ENCODE data around the gene CBLB. TPM values are rescaled to one million over a fixed set of nuclear protein-coding genes. Genes with fewer than 3 reads are reported as not detected.

The CBLB gene
- total RNA-seq, 2 experiments from 2014 or later: 125 to 158 TPM

DNA sequence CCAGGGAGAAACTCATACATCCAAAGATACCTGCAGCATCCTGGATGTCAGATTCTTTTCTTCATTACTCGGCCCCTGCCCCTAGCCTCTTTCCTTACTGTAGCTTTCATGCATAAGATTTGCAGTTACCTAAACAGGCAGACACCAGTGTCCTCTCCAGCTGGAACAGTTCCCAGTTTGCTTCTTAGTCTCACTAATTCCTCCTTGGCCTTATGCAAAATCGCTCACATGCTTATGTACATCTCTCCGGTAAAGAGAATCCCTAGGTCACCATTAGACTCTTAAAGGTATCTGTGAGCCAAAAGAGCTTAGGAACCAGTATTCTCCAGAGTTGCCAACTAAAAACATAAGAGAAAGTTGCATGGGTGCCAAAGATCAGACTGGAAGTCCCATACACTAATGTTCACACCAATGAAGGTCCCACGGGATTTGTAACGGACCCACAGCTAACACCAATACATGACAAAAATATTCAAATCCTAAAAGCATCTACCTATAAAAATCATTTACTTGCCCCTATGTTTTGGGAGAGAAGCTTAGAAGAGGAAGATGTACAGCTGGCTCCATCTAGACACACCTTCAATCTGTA lies 66.6 kb downstream of the CBLB start:
- peaks cover 47% of the 10 kb centered on the region for H3K36me3 Mint-ChIP-seq
- peaks cover 72% of the 10 kb centered on the region for H3K4me1 Mint-ChIP-seq
- H3K9me3 Mint-ChIP-seq (ENCODE audit: low read depth): peaks cover 5% of the 10 kb centered on the region
- DNase-seq (no peak), ATAC-seq (no peak)
- CTCF ChIA-PET: interaction anchor here (1.1 to 1.7 kb wide), 3 partner anchors 12 to 22 kb away, joined by 3 to 9 read pairs (median 5); no protein-coding TSS in a partner anchor
- H3K4me3 Mint-ChIP-seq: no peak overlapping the region
- peak overlapping the region; percentile 67 for H3K27ac Mint-ChIP-seq
- H3K27me3 Mint-ChIP-seq: no peaks in the 10 kb centered on the region

DNA sequence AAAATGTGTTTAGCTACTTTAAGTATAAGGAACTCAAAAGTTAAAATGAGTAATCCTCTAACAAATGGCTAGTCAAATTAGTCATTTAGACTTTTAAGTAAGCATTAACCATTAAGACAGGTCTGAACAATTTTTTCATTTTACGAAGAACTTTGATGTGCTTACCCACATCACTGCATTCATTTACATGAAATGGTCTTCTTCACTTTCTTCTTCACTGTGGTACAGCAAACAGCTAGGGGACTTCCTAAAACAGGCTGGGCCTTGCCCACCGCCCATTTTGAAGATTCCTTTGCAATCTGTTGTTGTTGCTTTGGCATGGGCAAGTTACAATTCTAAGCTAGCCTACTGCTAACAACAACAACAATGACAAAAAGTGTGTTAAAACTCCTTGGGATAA lies 67.4 kb downstream of the CBLB start:
- CTCF ChIA-PET: interaction anchor here (1.1 to 1.7 kb wide), 4 partner anchors 12 to 28 kb away, joined by 3 to 9 read pairs (median 4); no protein-coding TSS in a partner anchor
- H3K27ac Mint-ChIP-seq: peak overlapping the region; percentile 67
- H3K4me1 Mint-ChIP-seq: peaks cover 69% of the 10 kb centered on the region
- peak; percentile 29 for ATAC-seq
- no peaks in the 10 kb centered on the region for H3K27me3 Mint-ChIP-seq
- no peak overlapping the region for H3K4me3 Mint-ChIP-seq
- H3K9me3 Mint-ChIP-seq (ENCODE audit: low read depth): peaks cover 5% of the 10 kb centered on the region
- DNase-seq: no peak
- peaks cover 53% of the 10 kb centered on the region for H3K36me3 Mint-ChIP-seq

DNA sequence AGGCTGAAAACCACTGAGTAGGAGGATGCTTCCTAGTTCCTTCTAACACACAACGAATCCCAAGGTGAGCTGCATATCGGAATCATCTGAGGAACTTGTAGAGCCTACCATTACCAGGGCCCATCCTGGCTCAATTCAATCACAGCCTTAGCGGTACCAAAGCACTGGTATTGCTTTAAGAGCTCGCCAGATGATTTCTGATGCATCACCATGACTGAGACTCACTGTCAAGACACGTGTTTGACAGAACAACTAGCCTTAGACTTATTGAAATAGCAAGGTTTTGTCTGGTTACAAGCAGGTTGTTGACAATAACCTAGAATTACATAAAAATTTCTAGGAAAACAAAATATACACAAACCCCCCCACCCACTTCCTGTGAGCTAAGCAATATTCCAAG lies 68.5 kb downstream of the CBLB start:
- Mint-ChIP-seq H3K27me3 (no peaks in the 10 kb centered on the region), H3K9me3 (ENCODE audit: low read depth) (peaks cover 5% of the 10 kb centered on the region), H3K4me3 (no peak overlapping the region), H3K4me1 (peaks cover 62% of the 10 kb centered on the region), H3K36me3 (peaks cover 54% of the 10 kb centered on the region), H3K27ac (peak overlapping the region; percentile 77)
- no peak for DNase-seq
- peak; percentile 43 for ATAC-seq
- CTCF ChIA-PET: interaction anchor here (1.2 kb wide), 1 partner anchor 29 kb away, joined by 3 read pairs; no protein-coding TSS in a partner anchor

DNA sequence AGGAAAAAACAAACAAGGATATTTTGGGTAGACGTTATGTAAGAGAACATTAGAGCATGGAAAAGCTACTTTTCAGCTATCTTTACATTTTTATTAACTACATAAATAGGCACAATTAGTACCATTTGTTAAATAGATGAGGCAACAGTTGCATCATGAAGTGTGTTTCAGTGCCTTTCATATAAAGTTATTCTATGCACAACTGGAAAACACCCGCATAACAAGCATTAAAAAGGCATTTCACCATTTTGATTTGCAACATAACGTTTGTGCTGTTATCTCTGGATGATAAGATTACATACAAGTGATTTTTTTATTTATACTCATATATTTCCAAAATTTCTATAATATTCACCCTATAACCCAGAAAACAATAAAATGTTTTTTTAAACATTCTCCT lies 69.5 kb downstream of the CBLB start:
- Mint-ChIP-seq H3K9me3 (ENCODE audit: low read depth) (peaks cover 2% of the 10 kb centered on the region), H3K27me3 (no peaks in the 10 kb centered on the region), H3K4me1 (peaks cover 59% of the 10 kb centered on the region), H3K27ac (peak overlapping the region; percentile 71), H3K36me3 (peaks cover 53% of the 10 kb centered on the region), H3K4me3 (no peak overlapping the region)
- DNase-seq (no peak), ATAC-seq (no peak)
- CTCF ChIA-PET: interaction anchor here (1.3 kb wide), 1 partner anchor 11 kb away, joined by 4 read pairs; no protein-coding TSS in a partner anchor

DNA sequence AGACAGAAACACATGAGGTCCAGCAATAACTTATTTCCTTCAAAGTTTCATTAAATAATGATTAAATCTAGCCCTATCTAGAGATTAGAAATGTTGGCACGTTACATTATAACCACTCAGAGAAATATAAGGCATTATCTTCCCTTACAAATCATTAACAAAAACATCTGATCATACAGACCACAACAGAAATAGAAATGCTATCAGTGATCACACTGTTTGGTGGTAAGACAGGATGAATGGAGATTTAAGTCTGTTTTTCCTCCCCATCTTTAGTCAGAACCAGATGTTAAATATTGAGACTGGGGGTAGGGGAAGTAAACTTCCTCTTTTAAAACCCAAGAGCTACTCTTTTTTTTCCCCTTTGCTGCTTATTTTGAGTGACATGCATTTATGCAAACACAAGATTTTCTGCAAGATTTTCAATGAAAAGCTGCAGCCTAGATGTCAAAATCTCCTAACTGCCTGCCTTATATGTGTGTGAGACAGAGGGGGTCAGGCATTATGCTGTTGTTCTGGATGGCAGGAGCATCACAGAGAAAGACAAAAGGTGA lies 70.4 kb downstream of the CBLB start:
- peaks cover 51% of the 10 kb centered on the region for H3K36me3 Mint-ChIP-seq
- H3K27me3 Mint-ChIP-seq: no peaks in the 10 kb centered on the region
- DNase-seq (no peak), ATAC-seq (peak; percentile 61)
- CTCF ChIA-PET: interaction anchor here (1.0 to 1.3 kb wide), 2 partner anchors 10 to 17 kb away, joined by 3 to 4 read pairs; no protein-coding TSS in a partner anchor
- H3K9me3 Mint-ChIP-seq (ENCODE audit: low read depth): peaks cover 2% of the 10 kb centered on the region
- H3K4me1 Mint-ChIP-seq: peaks cover 62% of the 10 kb centered on the region
- H3K27ac Mint-ChIP-seq: peak overlapping the region; percentile 71
- H3K4me3 Mint-ChIP-seq: peak overlapping the region; percentile 17

DNA sequence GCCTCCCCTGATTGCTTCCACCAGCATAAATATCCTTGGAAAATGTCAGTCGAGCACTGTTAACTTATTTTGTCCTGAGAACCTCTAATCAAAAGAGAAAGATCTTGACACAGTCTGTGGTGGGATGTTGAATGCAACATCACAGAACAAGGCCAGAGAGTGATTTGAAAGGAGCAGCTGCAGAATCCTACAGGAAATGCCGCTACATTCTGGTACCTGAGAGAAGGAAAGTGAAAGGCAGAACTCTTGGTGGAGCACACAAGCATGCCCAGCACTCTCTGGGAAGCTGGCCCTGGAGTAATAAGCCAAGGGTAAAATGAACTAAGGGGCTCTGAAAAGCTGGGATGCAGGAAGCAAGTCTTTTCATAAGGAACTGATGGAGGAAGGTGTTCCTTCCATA lies 75.8 kb downstream of the CBLB start:
- peaks cover 57% of the 10 kb centered on the region for H3K4me1 Mint-ChIP-seq
- no peaks in the 10 kb centered on the region for H3K9me3 Mint-ChIP-seq (ENCODE audit: low read depth)
- H3K4me3 Mint-ChIP-seq: no peak overlapping the region
- CTCF ChIA-PET: no interaction called here
- H3K36me3 Mint-ChIP-seq: peaks cover 46% of the 10 kb centered on the region
- ATAC-seq (no peak), DNase-seq (no peak)
- H3K27ac Mint-ChIP-seq: peak overlapping the region; percentile 61
- no peaks in the 10 kb centered on the region for H3K27me3 Mint-ChIP-seq

DNA sequence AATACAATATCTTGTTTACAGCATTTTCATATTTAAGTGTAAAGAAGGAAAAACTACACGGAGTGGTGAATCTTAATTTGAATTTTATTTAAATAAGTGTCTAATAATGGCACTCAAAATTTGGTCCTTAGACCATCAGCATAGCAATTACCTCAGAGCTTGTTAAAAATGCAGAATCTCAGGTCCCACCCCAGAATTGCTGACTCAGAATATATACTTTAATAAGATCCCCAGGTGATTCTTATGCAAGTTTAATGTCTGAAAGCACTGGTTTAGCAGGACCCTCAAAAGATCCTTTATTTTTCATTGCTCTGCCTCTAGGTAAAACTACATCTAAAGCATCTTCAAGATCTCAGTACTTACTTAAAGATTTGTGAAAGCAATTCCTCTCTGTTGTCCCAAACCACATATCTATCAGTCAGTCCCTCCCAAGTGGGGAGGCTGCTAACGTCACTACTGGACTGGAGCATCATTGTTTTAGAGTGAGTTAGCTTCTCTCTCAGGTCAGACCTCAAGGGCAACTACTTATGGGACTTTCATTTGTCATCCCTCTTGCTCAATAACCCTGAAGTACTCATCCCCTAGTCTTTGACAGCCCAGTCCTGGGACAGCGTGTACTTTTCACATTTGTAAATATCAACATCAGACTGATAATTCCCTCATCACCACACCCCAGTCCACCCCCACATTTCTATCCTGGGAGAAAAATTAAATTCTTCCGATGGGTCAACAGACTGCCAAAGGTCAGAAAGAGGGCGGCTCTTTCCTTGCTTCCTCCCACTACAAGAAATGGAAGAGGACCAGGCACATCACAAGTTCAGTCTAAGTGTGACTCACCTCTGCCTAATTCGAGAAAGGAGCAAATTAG lies 76.7 kb downstream of the CBLB start:
- ATAC-seq: peak; percentile 41
- peaks cover 57% of the 10 kb centered on the region for H3K4me1 Mint-ChIP-seq
- no peaks in the 10 kb centered on the region for H3K9me3 Mint-ChIP-seq (ENCODE audit: low read depth)
- H3K4me3 Mint-ChIP-seq: no peak overlapping the region
- CTCF ChIA-PET: no interaction called here
- no peaks in the 10 kb centered on the region for H3K27me3 Mint-ChIP-seq
- peak overlapping the region; percentile 5 for H3K27ac Mint-ChIP-seq
- H3K36me3 Mint-ChIP-seq: peaks cover 42% of the 10 kb centered on the region
- DNase-seq: no peak

DNA sequence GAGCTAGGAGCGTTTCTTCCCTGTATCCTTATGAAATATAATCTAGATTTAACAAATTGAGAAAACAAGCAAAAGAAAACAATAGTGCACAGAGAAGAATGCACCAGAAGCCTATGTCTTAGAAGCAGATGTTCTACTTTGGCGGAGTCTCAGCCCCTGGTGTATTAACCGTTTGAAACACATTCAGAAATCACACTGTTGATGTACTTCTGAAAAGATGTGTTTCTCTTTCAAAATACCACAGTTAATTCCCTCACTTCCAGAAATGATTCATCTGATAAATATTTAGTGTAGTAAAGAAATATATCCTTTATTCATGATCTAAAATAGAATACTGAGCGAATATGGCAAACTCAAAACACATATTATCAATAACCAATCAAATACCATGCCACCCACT lies 77.7 kb downstream of the CBLB start:
- no peaks in the 10 kb centered on the region for H3K27me3 Mint-ChIP-seq
- H3K36me3 Mint-ChIP-seq: peaks cover 32% of the 10 kb centered on the region
- no peak overlapping the region for H3K4me3 Mint-ChIP-seq
- DNase-seq: no peak
- ATAC-seq: no peak
- no peak overlapping the region for H3K27ac Mint-ChIP-seq
- no peaks in the 10 kb centered on the region for H3K9me3 Mint-ChIP-seq (ENCODE audit: low read depth)
- CTCF ChIA-PET: no interaction called here
- peaks cover 56% of the 10 kb centered on the region for H3K4me1 Mint-ChIP-seq

DNA sequence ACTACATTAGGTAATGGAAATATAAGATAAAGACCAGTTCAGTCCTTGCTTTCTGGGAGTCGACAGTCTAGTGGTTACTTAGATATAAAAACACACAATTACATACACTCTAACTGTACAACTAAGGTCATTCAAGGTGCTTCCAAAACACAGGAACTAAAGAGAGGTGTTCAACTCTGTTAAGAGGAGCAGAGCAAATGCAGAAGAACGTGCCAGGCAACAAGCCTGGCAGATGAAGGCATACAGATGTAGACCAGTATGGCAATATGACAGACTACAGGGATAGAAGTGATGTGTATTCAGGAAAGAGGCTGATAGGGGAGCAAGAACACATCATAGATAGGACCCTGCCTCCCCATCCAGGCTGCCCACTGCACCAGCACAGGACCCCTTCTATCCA lies 78.3 kb downstream of the CBLB start:
- Mint-ChIP-seq H3K9me3 (ENCODE audit: low read depth) (no peaks in the 10 kb centered on the region), H3K4me1 (peaks cover 61% of the 10 kb centered on the region), H3K27ac (peak overlapping the region; percentile 33), H3K27me3 (no peaks in the 10 kb centered on the region), H3K36me3 (peaks cover 34% of the 10 kb centered on the region), H3K4me3 (peak overlapping the region; percentile 1)
- CTCF ChIA-PET: no interaction called here
- ATAC-seq (peak; percentile 18), DNase-seq (no peak)

DNA sequence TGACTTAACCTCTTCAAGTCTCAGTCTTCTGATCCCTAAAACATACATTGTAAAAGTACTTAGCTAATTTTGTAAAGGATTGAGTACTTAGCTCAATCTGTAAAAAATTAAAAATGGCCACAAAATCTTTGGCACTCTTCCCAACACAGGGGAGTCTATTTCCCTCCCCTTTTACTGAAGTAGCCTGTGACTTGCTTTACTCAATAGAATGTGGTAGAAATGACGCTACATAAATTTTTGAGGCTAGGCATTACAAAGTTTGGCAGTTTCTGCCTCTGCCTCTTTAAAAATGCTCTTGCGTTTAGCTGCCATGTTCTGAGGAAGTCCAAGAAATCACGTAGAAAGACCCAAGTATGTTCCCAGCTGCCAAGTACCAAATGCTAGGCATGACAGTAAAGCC lies 80.2 kb downstream of the CBLB start:
- ATAC-seq: no peak
- Mint-ChIP-seq H3K4me1 (peaks cover 63% of the 10 kb centered on the region), H3K27ac (peak overlapping the region; percentile 30), H3K9me3 (ENCODE audit: low read depth) (peaks cover 2% of the 10 kb centered on the region), H3K36me3 (peaks cover 37% of the 10 kb centered on the region), H3K4me3 (peak overlapping the region; percentile 15), H3K27me3 (no peaks in the 10 kb centered on the region)
- CTCF ChIA-PET: interaction anchor here (1.0 kb wide), 1 partner anchor 10 kb away, joined by 4 read pairs; no protein-coding TSS in a partner anchor
- no peak for DNase-seq

DNA sequence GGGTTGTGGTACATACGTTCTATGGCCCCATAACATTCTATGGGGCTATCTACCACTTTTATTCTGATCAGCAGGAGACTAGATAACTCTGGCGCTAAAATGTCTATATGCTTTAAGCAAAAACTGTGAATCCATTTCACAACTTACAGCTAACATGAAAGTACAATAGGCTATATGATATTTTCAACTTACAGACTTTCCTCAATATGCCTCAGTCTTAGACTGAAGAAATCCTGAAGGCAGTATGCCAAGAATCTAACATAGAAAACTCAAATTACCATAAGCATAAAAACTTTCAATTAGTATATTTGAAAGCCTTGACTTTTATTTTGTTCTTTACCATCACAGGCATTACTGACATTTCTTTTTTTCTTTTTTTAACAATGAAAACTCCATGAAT lies 81.4 kb downstream of the CBLB start:
- ATAC-seq (no peak), DNase-seq (no peak)
- Mint-ChIP-seq H3K9me3 (ENCODE audit: low read depth) (peaks cover 2% of the 10 kb centered on the region), H3K27me3 (no peaks in the 10 kb centered on the region), H3K27ac (no peak overlapping the region), H3K36me3 (peaks cover 39% of the 10 kb centered on the region), H3K4me3 (no peak overlapping the region), H3K4me1 (peaks cover 56% of the 10 kb centered on the region)
- CTCF ChIA-PET: no interaction called here

DNA sequence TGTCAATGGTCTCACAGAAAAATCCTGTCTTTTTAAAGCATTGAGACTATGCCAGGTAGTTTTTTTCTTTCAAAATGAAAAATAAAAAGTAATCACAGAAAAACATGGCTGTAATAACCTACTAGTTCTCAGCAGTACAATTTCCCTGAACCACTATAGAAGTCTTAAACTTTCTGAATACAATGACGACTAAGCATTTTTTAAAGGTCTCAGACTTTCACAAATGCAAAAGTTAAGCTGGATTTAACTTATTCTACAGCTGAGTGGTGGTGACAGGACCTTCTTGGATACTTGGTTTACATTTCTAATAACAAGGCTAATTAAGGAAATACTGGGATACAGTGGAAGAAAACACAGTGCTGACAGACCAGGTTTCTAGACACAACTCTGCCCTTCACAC lies 81.8 kb downstream of the CBLB start:
- CTCF ChIA-PET: no interaction called here
- Mint-ChIP-seq H3K9me3 (ENCODE audit: low read depth) (peaks cover 2% of the 10 kb centered on the region), H3K36me3 (peaks cover 38% of the 10 kb centered on the region), H3K27ac (peak overlapping the region; percentile 14), H3K4me1 (peaks cover 55% of the 10 kb centered on the region), H3K4me3 (no peak overlapping the region), H3K27me3 (no peaks in the 10 kb centered on the region)
- no peak for ATAC-seq
- DNase-seq: no peak

DNA sequence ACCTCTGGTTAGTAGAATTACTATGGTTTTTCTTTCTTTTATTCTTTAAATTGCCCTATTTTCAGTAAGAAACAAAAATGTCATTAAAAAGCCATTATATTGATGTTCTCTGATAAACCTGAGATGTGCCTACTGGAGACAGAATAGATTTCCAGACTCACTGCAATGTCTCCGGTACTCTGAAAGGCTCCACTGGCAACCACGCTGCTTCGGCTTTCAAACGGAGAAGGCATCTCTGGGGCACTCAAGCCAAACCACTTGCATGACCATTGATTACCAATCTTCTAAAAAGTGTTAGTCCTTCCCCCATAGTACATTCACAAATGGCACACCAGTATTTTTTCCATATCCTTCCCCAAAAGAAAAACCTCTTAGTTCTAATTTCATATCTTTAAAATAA lies 82.6 kb downstream of the CBLB start:
- ATAC-seq (no peak), DNase-seq (no peak)
- Mint-ChIP-seq H3K27ac (peak overlapping the region; percentile 54), H3K36me3 (peaks cover 40% of the 10 kb centered on the region), H3K9me3 (ENCODE audit: low read depth) (peaks cover 2% of the 10 kb centered on the region), H3K27me3 (no peaks in the 10 kb centered on the region), H3K4me1 (peaks cover 57% of the 10 kb centered on the region), H3K4me3 (peak overlapping the region; percentile 40)
- CTCF ChIA-PET: no interaction called here
